ENCODE measurements around the gene PIK3CB. TPM values are rescaled to one million over a fixed set of nuclear protein-coding genes. Genes with fewer than 3 reads are reported as not detected.
"Not testable (repeated sequence)": the region's sequence is repeated elsewhere in the genome, so short reads cannot be mapped to it uniquely, and the experiment has no call there.

PIK3CB gene
- polyA plus RNA-seq, 3 donors, result 32.0 to 33.1 (median 32.5) TPM

- no peak for DNase-seq (ENCODE audit: low read depth in 3 of 3, low spot score in 2 of 3)
Measured at GRCh38 chr3:138768946-138769345, 65.8 kb downstream of the PIK3CB start.

- DNase-seq (ENCODE audit: low read depth in 3 of 3, low spot score in 2 of 3), result no peak
Measured at GRCh38 chr3:138768125-138768524, 66.6 kb downstream of the PIK3CB start.

- DNase-seq (ENCODE audit: low read depth in 3 of 3, low spot score in 2 of 3), result no peak
Measured at GRCh38 chr3:138767498-138768104, 67.1 kb downstream of the PIK3CB start.

GRCh38 chr3:138761002-138761401 lies 73.7 kb downstream of the PIK3CB start:
- no peak for DNase-seq (ENCODE audit: low read depth in 3 of 3, low spot score in 2 of 3)

GRCh38 chr3:138748190-138748589 lies 86.5 kb downstream of the PIK3CB start:
- DNase-seq (ENCODE audit: low read depth in 3 of 3, low spot score in 2 of 3), result no peak

GRCh38 chr3:138747225-138747624 lies 87.5 kb downstream of the PIK3CB start:
- DNase-seq (ENCODE audit: low read depth in 3 of 3, low spot score in 2 of 3), result no peak

- no peak for DNase-seq (ENCODE audit: low read depth in 3 of 3, low spot score in 2 of 3)
Measured at GRCh38 chr3:138740072-138740471, 94.7 kb downstream of the PIK3CB start.

GRCh38 chr3:138732456-138732855 lies 102.3 kb downstream of the PIK3CB start:
- DNase-seq (ENCODE audit: low read depth in 3 of 3, low spot score in 2 of 3), result no peak

GRCh38 chr3:138726946-138727730 lies 107.6 kb downstream of the PIK3CB start:
- no peak for DNase-seq (ENCODE audit: low read depth in 3 of 3, low spot score in 2 of 3)

- DNase-seq (ENCODE audit: low read depth in 3 of 3, low spot score in 2 of 3), result not testable (repeated sequence)
Measured at GRCh38 chr3:138726042-138726441, 108.7 kb downstream of the PIK3CB start.

- no peak for DNase-seq (ENCODE audit: low read depth in 3 of 3, low spot score in 2 of 3)
Measured at GRCh38 chr3:138725116-138725515, 109.6 kb downstream of the PIK3CB start.

GRCh38 chr3:138724443-138724842 lies 110.3 kb downstream of the PIK3CB start:
- no peak for DNase-seq (ENCODE audit: low read depth in 3 of 3, low spot score in 2 of 3)

- DNase-seq (ENCODE audit: low read depth in 3 of 3, low spot score in 2 of 3), result no peak
Measured at GRCh38 chr3:138718849-138719248, 115.9 kb downstream of the PIK3CB start.

GRCh38 chr3:138717348-138717747 lies 117.4 kb downstream of the PIK3CB start:
- no peak for DNase-seq (ENCODE audit: low read depth in 3 of 3, low spot score in 2 of 3)

- DNase-seq (ENCODE audit: low read depth in 3 of 3, low spot score in 2 of 3), result no peak
Measured at GRCh38 chr3:138712086-138712485, 122.6 kb downstream of the PIK3CB start.

- no peak for DNase-seq (ENCODE audit: low read depth in 3 of 3, low spot score in 2 of 3)
Measured at GRCh38 chr3:138705675-138706074, 129.1 kb downstream of the PIK3CB start.

GRCh38 chr3:138696666-138697370 lies 137.9 kb downstream of the PIK3CB start:
- no peak for DNase-seq (ENCODE audit: low read depth in 3 of 3, low spot score in 2 of 3)

GRCh38 chr3:138694287-138695007 lies 140.3 kb downstream of the PIK3CB start:
- no peak for DNase-seq (ENCODE audit: low read depth in 3 of 3, low spot score in 2 of 3)

- DNase-seq (ENCODE audit: low read depth in 3 of 3, low spot score in 2 of 3), result no peak
Measured at GRCh38 chr3:138692152-138692551, 142.6 kb downstream of the PIK3CB start.

- DNase-seq (ENCODE audit: low read depth in 3 of 3, low spot score in 2 of 3), result no peak
Measured at GRCh38 chr3:138691351-138691750, 143.4 kb downstream of the PIK3CB start.

GRCh38 chr3:138690036-138690435 lies 144.7 kb downstream of the PIK3CB start:
- no peak for DNase-seq (ENCODE audit: low read depth in 3 of 3, low spot score in 2 of 3)

All from right renal cortex interstitium (tissue), 3 donors.